ENCODE data around the gene TGDS.

GRCh38 chr13:94544922-94545321, 51.0 kb downstream of the TGDS start:
- TF ChIP-seq SIX5 (IDR thresholded peaks at IDR 0.05; ENCODE audit: low read depth, low read length) (no peak), POLR2A (IDR thresholded peaks at IDR 0.05; ENCODE audit: control extremely low read depth in 1 of 2, low read depth in 2 of 2, low read length in 2 of 2) (no peak), SIN3A (conservative IDR thresholded peaks at IDR 0.05 in 1 of 2, IDR thresholded peaks at IDR 0.05 in 1 of 2; ENCODE audit: low read depth in 1 of 2, low read length in 2 of 2) (no peak), POU5F1 (IDR thresholded peaks at IDR 0.05; ENCODE audit: low read depth, low read length) (no peak), JUN (IDR thresholded peaks at IDR 0.05; ENCODE audit: low read depth, low read length) (no peak), POLR2AphosphoS5 (IDR thresholded peaks at IDR 0.05; ENCODE audit: low read depth, low read length) (no peak), CHD2 (IDR thresholded peaks at IDR 0.05; ENCODE audit: low read length) (no peak), CREB1 (IDR thresholded peaks at IDR 0.05) (no peak), ATF3 (IDR thresholded peaks at IDR 0.05; ENCODE audit: insufficient read depth, low read depth, low read length) (no peak)

Measured in H1 (cell line).